ENCODE data around the gene AGBL1. TPM values are rescaled to one million over a fixed set of nuclear protein-coding genes. Genes with fewer than 3 reads are reported as not detected.
A peak's percentile ranks its signal among the peaks of the same experiment; 100 is the strongest.

AGBL1 gene
- total and polyA plus RNA-seq, 7 donors = 0.96 to 34.8 (median 6.6) TPM

GRCh38 chr15:86040356-86041033 lies 39.2 kb upstream of the AGBL1 start:
- H3K9me3 ChIP-seq = no peaks in the 10 kb centered on the region
- TF ChIP-seq, protein P1, sequence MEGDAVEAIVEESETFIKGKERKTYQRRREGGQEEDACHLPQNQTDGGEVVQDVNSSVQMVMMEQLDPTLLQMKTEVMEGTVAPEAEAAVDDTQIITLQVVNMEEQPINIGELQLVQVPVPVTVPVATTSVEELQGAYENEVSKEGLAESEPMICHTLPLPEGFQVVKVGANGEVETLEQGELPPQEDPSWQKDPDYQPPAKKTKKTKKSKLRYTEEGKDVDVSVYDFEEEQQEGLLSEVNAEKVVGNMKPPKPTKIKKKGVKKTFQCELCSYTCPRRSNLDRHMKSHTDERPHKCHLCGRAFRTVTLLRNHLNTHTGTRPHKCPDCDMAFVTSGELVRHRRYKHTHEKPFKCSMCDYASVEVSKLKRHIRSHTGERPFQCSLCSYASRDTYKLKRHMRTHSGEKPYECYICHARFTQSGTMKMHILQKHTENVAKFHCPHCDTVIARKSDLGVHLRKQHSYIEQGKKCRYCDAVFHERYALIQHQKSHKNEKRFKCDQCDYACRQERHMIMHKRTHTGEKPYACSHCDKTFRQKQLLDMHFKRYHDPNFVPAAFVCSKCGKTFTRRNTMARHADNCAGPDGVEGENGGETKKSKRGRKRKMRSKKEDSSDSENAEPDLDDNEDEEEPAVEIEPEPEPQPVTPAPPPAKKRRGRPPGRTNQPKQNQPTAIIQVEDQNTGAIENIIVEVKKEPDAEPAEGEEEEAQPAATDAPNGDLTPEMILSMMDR (IDR thresholded peaks at IDR 0.05) = peak; percentile 20
- no peak overlapping the region for H3K27ac ChIP-seq
- WGBS, 3 donors = 77 to 91% (median 82%) methylated on average over 6 of the region's 6 CpGs
- no peak overlapping the region for H3K4me3 ChIP-seq
- H3K4me1 ChIP-seq = no peaks in the 10 kb centered on the region
- ATAC-seq = peak in 2 of 4 donors; percentile 47 to 56
- H3K27me3 ChIP-seq (ENCODE audit: insufficient read depth in 3 of 3, low read length in 2 of 3) = no peaks in the 10 kb centered on the region
- DNase-seq = no peak
- no peaks in the 10 kb centered on the region for H3K36me3 ChIP-seq (ENCODE audit: insufficient read depth in 1 of 2, low read depth in 1 of 2)
- intact Hi-C loops (cut with DNase I) = no loop called here

DNA sequence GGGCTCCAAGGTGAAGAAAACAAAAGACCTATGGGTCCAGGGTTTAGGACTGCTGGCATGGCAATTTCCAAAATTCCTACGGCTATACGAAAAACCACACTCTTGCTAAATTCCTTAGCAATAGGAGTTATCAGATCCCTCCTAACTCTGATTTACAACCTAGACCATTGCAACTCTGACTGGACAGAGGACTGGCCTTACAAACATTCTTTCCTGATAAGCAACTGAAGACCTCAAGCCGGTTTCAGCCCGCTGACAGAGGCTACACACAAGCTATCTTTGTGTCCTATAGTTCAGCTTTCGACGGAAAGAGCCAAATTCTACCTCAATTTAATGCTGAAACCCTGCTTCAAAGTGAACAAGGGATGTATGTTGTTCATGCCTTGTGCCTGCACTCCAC lies 38.3 kb upstream of the AGBL1 start:
- intact Hi-C loops (cut with DNase I) = no loop called here
- Histone ChIP-seq H3K4me3 (no peak overlapping the region), H3K36me3 (ENCODE audit: insufficient read depth in 1 of 2, low read depth in 1 of 2) (no peaks in the 10 kb centered on the region), H3K27me3 (ENCODE audit: insufficient read depth in 3 of 3, low read length in 2 of 3) (no peaks in the 10 kb centered on the region), H3K27ac (no peak overlapping the region), H3K9me3 (no peaks in the 10 kb centered on the region), H3K4me1 (no peaks in the 10 kb centered on the region)
- no peak for DNase-seq
- no peak for ATAC-seq
- 58% methylated on average over 6 of the region's 6 CpGs for WGBS, 3 donors
- TF ChIP-seq, protein P1 (IDR thresholded peaks at IDR 0.05) = no peak

DNA sequence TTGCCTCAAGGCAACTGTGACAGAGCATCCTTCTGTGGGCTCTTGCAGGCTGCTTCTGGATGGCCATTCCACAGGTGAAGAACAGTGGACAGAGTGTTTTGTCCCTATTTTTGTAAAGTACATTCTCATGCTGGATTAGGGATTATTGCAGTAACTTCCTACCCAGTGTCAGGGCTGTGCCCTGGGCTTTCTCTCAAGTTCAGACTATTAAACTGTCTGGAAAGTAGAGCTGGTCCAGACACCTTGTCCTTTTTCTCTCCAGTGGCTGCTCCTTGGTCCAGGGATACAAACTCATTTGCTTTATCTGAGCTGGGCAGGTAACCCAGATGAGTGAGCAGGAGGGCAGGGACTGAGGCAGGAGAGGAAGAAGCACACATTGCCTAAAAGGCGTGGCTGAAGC lies 37.4 kb upstream of the AGBL1 start:
- no peaks in the 10 kb centered on the region for H3K36me3 ChIP-seq (ENCODE audit: insufficient read depth in 1 of 2, low read depth in 1 of 2)

GRCh38 chr15:86044981-86045380 lies 34.7 kb upstream of the AGBL1 start:
- Histone ChIP-seq H3K27me3 (ENCODE audit: insufficient read depth in 3 of 3, low read length in 2 of 3) (no peaks in the 10 kb centered on the region), H3K27ac (no peak overlapping the region), H3K4me3 (no peak overlapping the region), H3K4me1 (no peaks in the 10 kb centered on the region), H3K36me3 (ENCODE audit: insufficient read depth in 1 of 2, low read depth in 1 of 2) (no peaks in the 10 kb centered on the region), H3K9me3 (peaks cover 4% of the 10 kb centered on the region)
- 17 to 31% (median 28%) methylated on average over 1 of the region's 1 CpG for WGBS, 3 donors
- DNase-seq = no peak
- intact Hi-C loops (cut with DNase I) = no loop called here
- ATAC-seq = no peak
- TF ChIP-seq, protein P1 (IDR thresholded peaks at IDR 0.05) = no peak

More for the DNA sequence above, 37.4 kb upstream of the AGBL1 start:
- no peaks in the 10 kb centered on the region for H3K4me1 ChIP-seq
- TF ChIP-seq, protein P1 (IDR thresholded peaks at IDR 0.05) = no peak
- no peaks in the 10 kb centered on the region for H3K9me3 ChIP-seq
- H3K4me3 ChIP-seq = no peak overlapping the region
- DNase-seq (no peak), ATAC-seq (no peak)
- WGBS, 3 donors = 88 to 100% (median 96%) methylated on average over 1 of the region's 1 CpG
- H3K27ac ChIP-seq = no peak overlapping the region
- H3K27me3 ChIP-seq (ENCODE audit: insufficient read depth in 3 of 3, low read length in 2 of 3) = no peaks in the 10 kb centered on the region
- intact Hi-C loops (cut with DNase I) = no loop called here

GRCh38 chr15:86054338-86054737 lies 25.3 kb upstream of the AGBL1 start:
- TF ChIP-seq, protein P1 (IDR thresholded peaks at IDR 0.05) = no peak
- DNase-seq (no peak), ATAC-seq (no peak)
- no peaks in the 10 kb centered on the region for H3K36me3 ChIP-seq (ENCODE audit: insufficient read depth in 1 of 2, low read depth in 1 of 2)
- H3K9me3 ChIP-seq = no peaks in the 10 kb centered on the region
- 42 to 66% (median 53%) methylated on average over 6 of the region's 6 CpGs for WGBS, 3 donors
- H3K4me1 ChIP-seq = no peaks in the 10 kb centered on the region
- no peak overlapping the region for H3K27ac ChIP-seq
- intact Hi-C loops (cut with DNase I) = no loop called here
- no peaks in the 10 kb centered on the region for H3K27me3 ChIP-seq (ENCODE audit: insufficient read depth in 3 of 3, low read length in 2 of 3)
- H3K4me3 ChIP-seq = no peak overlapping the region

Data from psoas muscle (tissue), 8 donors.